HG02623 (cell line): Measurements from ENCODE around the gene DMBX1.

Experiments used
- ATAC-seq: cut with Tn5 transposase; IDR thresholded peaks from one replicate; pipeline ENCODE4 v1.9.1; 2021; ENCODE audit warnings: moderate library complexity; ENCODE audit not compliant: unreplicated experiment

The DMBX1 gene

DNA sequence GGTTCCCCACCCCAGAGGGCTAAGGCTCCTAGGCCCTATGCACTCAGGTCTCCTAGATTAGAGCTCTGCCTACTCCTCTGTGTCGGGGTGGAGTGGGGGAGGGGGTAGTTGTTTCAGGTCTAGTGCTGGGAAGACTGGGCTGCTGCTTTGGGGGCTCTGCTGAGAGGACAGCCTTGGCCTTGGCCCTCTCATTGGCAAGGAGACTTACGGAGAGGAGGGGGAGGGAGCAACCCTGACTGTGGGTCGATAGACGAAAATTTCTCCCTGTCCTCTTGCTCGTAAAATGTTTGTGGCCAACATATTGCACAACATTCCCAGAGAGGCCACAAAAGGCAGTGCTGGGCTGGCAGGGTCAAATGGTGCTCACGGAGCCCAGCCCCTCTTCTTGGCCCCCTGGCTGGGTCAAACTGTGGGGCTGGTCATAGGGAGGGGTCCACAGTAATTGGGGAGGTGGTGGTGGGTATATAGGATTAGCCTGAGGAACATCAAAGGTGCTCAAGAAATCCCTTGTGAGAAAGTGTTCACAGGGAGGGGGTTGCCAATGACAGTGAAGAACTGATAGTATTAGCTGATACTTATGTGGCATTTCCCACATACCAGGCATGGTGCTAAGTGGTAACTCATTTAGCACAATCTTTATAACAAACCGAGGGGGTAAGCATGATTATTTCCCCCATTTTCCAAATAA, 8.5 kb upstream of the DMBX1 start:
- no peak for ATAC-seq

DNA sequence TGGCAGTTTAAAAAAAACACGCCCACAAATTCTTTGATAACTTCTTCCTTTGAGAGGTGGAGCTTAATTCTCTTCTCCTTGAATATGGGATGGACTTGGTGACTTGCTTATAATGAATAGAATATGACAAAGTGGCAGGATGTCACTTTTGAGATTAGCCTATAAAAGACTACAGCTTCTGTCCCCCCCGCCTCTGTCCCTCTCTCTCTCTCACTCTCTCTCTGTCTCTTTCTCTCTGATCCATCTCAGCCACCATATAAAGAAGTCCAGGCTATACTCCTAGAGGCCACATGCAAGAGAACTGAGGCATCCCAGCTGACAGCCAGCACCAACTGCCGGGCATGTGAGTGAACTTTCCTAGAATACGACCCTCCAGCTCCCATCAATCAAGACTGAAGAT, 7.7 kb upstream of the DMBX1 start:
- ATAC-seq: no peak

- ATAC-seq: no peak
Observed at GRCh38 chr1:46483589-46483988, 6.0 kb upstream of the DMBX1 start.

DNA sequence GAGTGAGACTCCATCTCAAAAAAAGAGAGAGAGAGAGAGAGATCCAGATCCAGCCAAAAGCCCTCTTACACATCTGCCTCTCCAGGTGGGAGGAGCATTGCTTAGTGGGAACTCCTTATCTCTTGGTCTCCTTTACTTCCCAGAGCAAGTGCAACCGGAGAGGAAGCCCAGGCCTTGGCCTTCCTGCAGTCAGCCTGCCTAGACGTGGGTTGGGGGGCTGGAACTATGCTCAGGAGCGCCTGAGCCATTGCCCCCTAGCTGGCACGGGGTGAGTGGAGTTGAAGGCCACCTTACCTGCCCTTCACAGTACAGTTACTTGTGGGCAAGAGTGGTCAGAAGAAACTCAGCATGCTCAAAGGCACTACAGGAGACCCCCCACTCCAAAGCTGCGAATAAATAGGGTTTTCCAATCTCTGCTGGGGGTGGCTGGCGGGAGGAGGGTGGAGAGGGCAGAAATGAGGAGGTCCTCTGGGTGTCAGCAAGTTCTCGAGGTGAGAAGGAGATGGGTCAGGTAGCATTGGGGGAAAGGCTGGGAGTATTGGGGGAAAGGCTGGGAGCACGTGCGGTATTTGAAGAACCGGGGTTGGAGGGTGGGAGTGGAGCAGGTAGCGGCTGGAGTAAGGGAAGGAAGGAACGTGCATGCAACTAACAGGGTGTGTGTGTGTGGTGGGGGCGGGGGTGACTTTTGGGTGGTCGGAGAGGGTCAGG, 4.7 kb upstream of the DMBX1 start:
- ATAC-seq: no peak

- no peak for ATAC-seq
Observed at GRCh38 chr1:46485564-46486431, 3.8 kb upstream of the DMBX1 start.

GRCh38 chr1:46486432-46487015, 3.1 kb upstream of the DMBX1 start:
- no peak for ATAC-seq

- no peak for ATAC-seq
Observed at GRCh38 chr1:46487818-46488218, 1.8 kb upstream of the DMBX1 start.

DNA sequence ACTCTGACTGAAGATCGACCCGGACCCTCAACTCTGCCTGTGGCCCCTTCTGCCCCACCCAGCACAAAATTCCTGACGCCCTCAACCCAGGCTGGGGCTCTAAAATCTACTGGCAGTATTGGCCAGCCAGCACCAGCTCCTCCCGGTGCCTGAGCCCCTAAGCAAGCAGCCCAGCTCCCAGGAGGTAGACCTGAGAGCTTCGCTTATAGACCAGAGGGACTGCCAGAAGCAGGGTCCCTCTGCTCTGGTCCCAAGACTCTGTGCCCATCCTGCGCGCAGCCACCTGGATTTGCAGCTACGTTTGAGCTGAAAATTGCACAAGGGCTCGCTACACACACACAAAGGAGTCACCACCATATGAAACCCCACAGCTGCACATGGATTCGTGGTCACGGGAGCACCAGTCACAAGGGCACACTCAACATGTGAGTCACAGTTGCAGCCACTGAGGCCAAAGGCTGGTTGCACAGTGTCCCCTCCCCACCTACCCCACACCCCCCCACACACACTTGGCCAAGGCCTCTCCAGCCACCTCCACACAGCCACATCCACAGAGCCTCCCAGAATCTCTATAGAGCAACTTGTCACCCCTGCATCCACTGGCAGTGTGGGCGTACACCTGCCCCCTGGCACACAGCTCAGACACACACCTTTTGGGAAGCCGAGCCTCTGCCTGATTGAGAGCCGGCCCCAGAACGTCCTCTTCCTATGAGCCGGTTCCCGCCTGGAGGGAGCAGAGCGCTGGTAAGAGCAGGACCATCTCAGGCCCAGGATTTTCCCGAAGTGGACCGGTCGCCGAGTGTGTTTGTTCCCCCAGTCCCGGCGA, 1.1 kb upstream of the DMBX1 start:
- ATAC-seq: no peak

- ATAC-seq: no peak
Observed at GRCh38 chr1:46489169-46489637, 433 bp upstream of the DMBX1 start.

DNA sequence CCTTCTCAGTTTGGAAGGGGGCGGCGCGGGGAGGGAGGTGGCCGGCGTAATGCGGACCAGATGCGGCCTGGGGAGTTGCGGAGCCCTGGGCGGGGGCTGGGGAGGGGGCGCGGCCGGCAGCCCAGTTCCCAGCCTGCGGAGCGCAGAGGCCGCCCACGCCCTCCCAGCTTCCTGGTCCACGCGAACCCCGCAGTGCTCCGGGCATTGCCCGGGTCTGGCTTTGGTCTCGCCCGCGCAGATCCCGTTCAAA, 695 bp downstream of the DMBX1 start:
- no peak for ATAC-seq

GRCh38 chr1:46490656-46491442, 1.2 kb downstream of the DMBX1 start:
- ATAC-seq: no peak

- no peak for ATAC-seq
Observed at GRCh38 chr1:46491443-46492268, 2.0 kb downstream of the DMBX1 start.

DNA sequence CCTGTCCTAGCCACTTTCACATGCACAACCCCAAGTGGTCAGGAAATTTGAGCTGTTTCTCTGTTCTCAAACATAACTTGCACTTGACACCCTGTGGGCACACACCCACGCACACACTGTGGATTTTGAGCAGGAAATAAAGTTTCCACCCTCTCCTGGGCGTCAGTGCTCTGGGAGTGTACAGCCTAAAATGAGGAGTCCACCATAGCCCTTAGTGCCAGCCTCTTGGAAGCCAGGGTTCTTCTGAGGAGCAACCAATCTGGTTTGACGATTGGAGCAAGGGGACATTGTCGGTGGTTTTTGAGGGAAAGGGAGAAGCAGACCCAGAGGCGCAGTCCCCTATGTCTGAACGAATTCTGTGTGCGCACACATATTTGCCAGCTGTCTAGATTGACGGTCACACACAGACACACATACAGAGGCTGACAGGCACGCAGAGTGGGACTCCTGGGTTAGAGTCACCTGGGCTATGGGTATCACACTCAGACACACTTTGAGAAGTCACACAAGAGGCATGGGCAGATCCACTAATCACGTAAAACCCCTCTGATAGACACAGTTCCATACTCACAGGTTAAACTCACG, 2.7 kb downstream of the DMBX1 start:
- ATAC-seq: no peak

DNA sequence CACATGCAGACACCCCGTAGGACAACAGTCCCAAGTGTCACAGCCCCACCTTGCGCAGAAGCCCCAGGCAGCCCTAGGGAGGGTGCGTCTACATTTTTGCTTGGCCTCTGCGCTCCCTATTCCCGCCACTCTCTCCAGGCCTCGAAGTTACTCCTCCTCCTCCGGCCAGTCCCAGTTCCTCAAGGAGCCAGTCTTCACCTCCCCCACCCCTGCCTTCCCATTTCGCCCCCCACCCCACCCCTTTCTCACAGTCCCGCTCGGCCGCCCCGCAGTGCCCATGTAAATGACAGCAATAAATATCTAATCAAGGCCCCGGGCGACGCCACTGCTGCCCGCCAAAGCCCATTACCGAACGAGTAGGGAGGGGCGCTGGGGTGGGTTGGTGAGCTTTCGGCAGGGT, 3.2 kb downstream of the DMBX1 start:
- no peak for ATAC-seq

DNA sequence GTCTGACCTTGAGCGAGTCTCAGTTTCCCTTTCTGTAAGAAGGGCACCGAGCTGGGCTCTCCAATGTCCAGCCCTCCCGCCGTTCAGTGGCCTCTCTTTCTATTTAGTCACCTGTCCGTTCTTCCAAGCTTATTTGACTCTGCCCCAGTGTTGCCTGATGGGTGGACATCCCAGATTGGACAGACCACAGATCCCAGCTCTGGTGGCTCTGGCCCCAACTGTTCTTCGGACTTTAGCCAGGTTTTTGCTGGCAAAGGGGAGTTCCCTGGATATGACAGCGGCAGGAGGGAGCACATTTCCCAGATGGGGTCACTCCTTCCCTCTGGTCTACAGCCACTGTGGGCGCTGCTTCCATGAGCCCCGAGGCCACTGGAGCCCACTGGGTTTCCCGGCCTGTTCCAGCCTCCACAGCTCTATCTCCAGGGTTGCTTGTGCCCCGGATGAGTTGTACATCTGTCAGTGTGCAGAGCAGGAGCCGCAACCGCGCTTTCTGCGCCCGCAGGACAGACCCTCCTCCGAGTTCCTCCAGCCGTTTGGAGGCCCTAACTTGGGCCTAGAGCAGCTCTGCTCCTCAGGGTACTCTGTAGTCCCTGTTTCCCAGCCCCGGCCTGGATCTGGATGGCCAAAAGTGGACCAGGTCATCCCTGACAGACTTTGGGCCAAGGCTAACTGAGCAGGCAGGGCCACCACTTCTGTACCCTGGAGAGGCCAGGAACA, 3.8 kb downstream of the DMBX1 start:
- no peak for ATAC-seq

DNA sequence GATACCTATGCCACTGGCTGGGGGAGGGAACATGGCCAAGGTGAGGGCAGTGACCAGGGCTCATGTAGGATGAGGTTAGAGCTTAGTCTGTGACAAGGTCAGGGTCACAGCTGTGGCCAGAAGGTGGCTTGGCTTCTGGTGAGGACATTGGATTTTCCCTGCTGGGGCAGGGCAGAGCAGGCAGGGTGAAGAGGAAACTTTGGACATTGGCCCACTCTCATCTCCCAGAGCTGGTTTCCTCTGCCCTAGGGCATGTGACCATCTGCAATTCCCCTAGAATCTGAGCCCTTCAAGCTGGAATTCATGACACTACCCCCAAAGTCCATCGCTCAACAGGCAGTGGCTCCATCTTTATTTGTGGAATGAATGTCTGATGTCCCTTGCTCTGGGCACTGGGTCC, 5.3 kb downstream of the DMBX1 start:
- no peak for ATAC-seq

DNA sequence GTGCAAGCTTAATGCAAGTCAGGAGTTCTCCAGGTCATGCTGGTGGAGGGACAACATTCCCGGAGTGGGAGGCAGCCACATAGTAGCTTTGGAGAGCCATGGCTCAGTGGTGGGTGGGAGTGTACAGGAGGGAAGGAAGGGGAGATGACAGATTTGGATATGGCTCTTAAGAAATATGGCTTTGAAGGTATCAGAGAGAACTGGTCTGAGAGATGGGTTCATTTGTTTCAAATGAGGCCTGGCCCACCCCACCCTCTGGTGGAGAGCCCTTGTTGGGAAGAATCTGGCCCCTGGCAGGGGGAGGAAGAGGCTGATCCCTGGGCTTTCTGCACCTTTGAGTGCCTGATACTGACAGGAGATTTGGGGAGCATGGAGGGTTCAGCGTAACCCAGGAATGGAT, 6.1 kb downstream of the DMBX1 start:
- ATAC-seq: no peak

GRCh38 chr1:46496505-46496904, 6.9 kb downstream of the DMBX1 start:
- ATAC-seq: no peak
